GM23338 (cell line): ENCODE data around the gene MYO3B. TPM values are rescaled to one million over a fixed set of nuclear protein-coding genes. Genes with fewer than 3 reads are reported as not detected.

Source experiments
- ATAC-seq: fragments of 200-7000 bp; cut with Tn5 transposase; 3 replicates; pipeline ENCODE4 v1.9.1; 2020
- DNase-seq: peaks from one replicate; pipeline ENCODE4 v3.0.0-alpha.2; 2015; ENCODE audit warnings: low spot score
- H2AFZ ChIP-seq: fragments of 200-600 bp; sonication (generic); 2 replicates; pipeline ENCODE4 v1.8.0; 2016; ENCODE audit warnings: antibody characterized with exemption, mild to moderate bottlenecking, moderate library complexity
- H3F3A ChIP-seq: fragments of 200-600 bp; sonication (generic); replicated peaks from 2 replicates; pipeline ENCODE4 v1.8.0; 2017; ENCODE audit warnings: antibody characterized with exemption, mixed run types, low read depth
- H3K27ac ChIP-seq: fragments of 200-600 bp; sonication (generic); 2 replicates; pipeline ENCODE4 v1.6.1; 2016; ENCODE audit warnings: low read depth
- H3K27me3 ChIP-seq: fragments of 200-600 bp; sonication (generic); 2 replicates; pipeline ENCODE4 v1.8.0; 2016; ENCODE audit warnings: mild to moderate bottlenecking, mixed run types, moderate library complexity; ENCODE audit not compliant: insufficient read depth
- H3K36me3 ChIP-seq: fragments of 200-600 bp; sonication (generic); 2 replicates; pipeline ENCODE4 v1.8.0; 2016; ENCODE audit warnings: mild to moderate bottlenecking; ENCODE audit not compliant: insufficient read depth
- H3K4me1 ChIP-seq: fragments of 200-600 bp; sonication (generic); 2 replicates; pipeline ENCODE4 v1.8.0; 2016; ENCODE audit warnings: mild to moderate bottlenecking, moderate library complexity; ENCODE audit not compliant: insufficient read depth
- H3K4me2 ChIP-seq: fragments of 200-600 bp; sonication (generic); 2 replicates; pipeline ENCODE4 v1.7.1; 2017; ENCODE audit warnings: mixed run types
- H3K4me3 ChIP-seq: fragments of 200-600 bp; sonication (generic); 2 replicates; pipeline ENCODE4 v1.6.1; 2016; ENCODE audit warnings: mixed run types
- H3K79me2 ChIP-seq: fragments of 200-600 bp; sonication (generic); replicated peaks from 2 replicates; pipeline ENCODE4 v1.8.0; 2017; ENCODE audit warnings: mild to moderate bottlenecking; ENCODE audit not compliant: insufficient read depth
- H3K9me2 ChIP-seq: fragments of 200-600 bp; sonication (generic); 2 replicates; pipeline ENCODE4 v1.8.0; 2017; ENCODE audit not compliant: insufficient read depth
- H4K20me1 ChIP-seq: fragments of 200-600 bp; sonication (generic); replicated peaks from 2 replicates; pipeline ENCODE4 v1.8.0; 2017; ENCODE audit warnings: mild to moderate bottlenecking; ENCODE audit not compliant: insufficient read depth
- H3K27ac Mint-ChIP-seq: 2 replicates; pipeline ENCODE4 v1.8.0; 2020; ENCODE audit warnings: inconsistent platforms, mild to moderate bottlenecking, moderate library complexity, mixed read lengths
- H3K27me3 Mint-ChIP-seq: 3 replicates; pipeline ENCODE4 v1.8.0; 2022; ENCODE audit warnings: low read depth, mild to moderate bottlenecking, moderate library complexity, mixed read lengths, inconsistent platforms; ENCODE audit not compliant: insufficient read depth, poor library complexity
- H3K36me3 Mint-ChIP-seq: 3 replicates; pipeline ENCODE4 v1.8.0; 2021; ENCODE audit warnings: low read depth, mild to moderate bottlenecking, inconsistent platforms, moderate library complexity, mixed read lengths
- H3K4me1 Mint-ChIP-seq: 3 replicates; pipeline ENCODE4 v1.8.0; 2020; ENCODE audit warnings: mild to moderate bottlenecking, inconsistent platforms, mixed read lengths
- H3K4me3 Mint-ChIP-seq: 3 replicates; pipeline ENCODE4 v1.8.0; 2021; ENCODE audit warnings: moderate library complexity, mild to moderate bottlenecking, inconsistent platforms, mixed read lengths
- H3K9me3 Mint-ChIP-seq: 3 replicates; pipeline ENCODE4 v1.8.0; 2020; ENCODE audit warnings: moderate library complexity, mild to moderate bottlenecking, inconsistent platforms, mixed read lengths
- CREB1 ChIP-seq: fragments of 250-450 bp; sonication (Bioruptor Pico); IDR thresholded peaks from 2 replicates; pipeline ENCODE4 v1.5.0; 2020; ENCODE audit warnings: low read depth, mild to moderate bottlenecking, moderate library complexity
- CTCF ChIP-seq, 2 experiments: fragments of 200-600 bp in 1 of 2; sonication (generic) in 1 of 2; conservative IDR thresholded peaks; 2 replicates each; pipeline versions ENCODE4 v1.5.1 to v1.6.1; 2016 to 2017; ENCODE audit warnings: antibody characterized with exemption in 2 of 2, low read depth in 2 of 2, mild to moderate bottlenecking in 2 of 2, moderate library complexity in 1 of 2
- ETS1 ChIP-seq: IDR thresholded peaks from 2 replicates; pipeline ENCODE4 v1.6.1; 2016; ENCODE audit warnings: antibody characterized with exemption
- EZH2 ChIP-seq: fragments of 200-600 bp; sonication (generic); IDR thresholded peaks from one replicate; pipeline ENCODE4 v1.8.0; 2017; ENCODE audit warnings: antibody characterized with exemption, mild to moderate bottlenecking, low read depth; ENCODE audit not compliant: unreplicated experiment
- EZH2phosphoT487 ChIP-seq: fragments of 200-600 bp; sonication (generic); IDR thresholded peaks from one replicate; pipeline ENCODE4 v1.8.1; 2018; ENCODE audit warnings: antibody characterized with exemption; ENCODE audit not compliant: unreplicated experiment
- JUNB ChIP-seq: IDR thresholded peaks from one replicate; pipeline ENCODE4 v1.6.1; 2016; ENCODE audit warnings: antibody characterized with exemption; ENCODE audit not compliant: unreplicated experiment
- NANOG ChIP-seq: IDR thresholded peaks from 2 replicates; pipeline ENCODE4 v1.6.1; 2016; ENCODE audit warnings: antibody characterized with exemption, borderline replicate concordance
- POLR2AphosphoS5 ChIP-seq: IDR thresholded peaks from 2 replicates; pipeline ENCODE4 v1.6.1; 2016; ENCODE audit warnings: antibody characterized with exemption, low read depth
- STAT1 ChIP-seq: IDR thresholded peaks from one replicate; pipeline ENCODE4 v1.6.1; 2016; ENCODE audit warnings: antibody characterized with exemption; ENCODE audit not compliant: unreplicated experiment
- ZNF114 ChIP-seq: fragments of 250-450 bp; sonication (Bioruptor Pico); IDR thresholded peaks from 2 replicates; pipeline ENCODE4 v1.5.0; 2020; ENCODE audit warnings: mild to moderate bottlenecking, moderate library complexity
- polyA plus RNA-seq: library from polyadenylated mRNA; unstranded; fragments of >200 nt; fragmentation: Nextera tagmentation; extraction: Ambion mirVana; gene quantifications from 2 replicates; pipeline ENCODE4 v1.2.1, GENCODE V29; 2016
- total RNA-seq: library from RNA; depleted of rRNA; stranded (reverse); fragments of >200 nt; shearing (Covaris generic); gene quantifications from 2 replicates; pipeline ENCODE4 v1.2.3, GENCODE V29; 2014
- TF ChIP-seq, protein P1 (sequence below): IDR thresholded peaks from one replicate; pipeline ENCODE4 v1.6.1; 2018; ENCODE audit warnings: antibody characterized with exemption; ENCODE audit not compliant: unreplicated experiment

MYO3B gene
- total and polyA plus RNA-seq, 2 experiments from 2014 or later = 0.42 TPM; not detected in 1

DNA sequence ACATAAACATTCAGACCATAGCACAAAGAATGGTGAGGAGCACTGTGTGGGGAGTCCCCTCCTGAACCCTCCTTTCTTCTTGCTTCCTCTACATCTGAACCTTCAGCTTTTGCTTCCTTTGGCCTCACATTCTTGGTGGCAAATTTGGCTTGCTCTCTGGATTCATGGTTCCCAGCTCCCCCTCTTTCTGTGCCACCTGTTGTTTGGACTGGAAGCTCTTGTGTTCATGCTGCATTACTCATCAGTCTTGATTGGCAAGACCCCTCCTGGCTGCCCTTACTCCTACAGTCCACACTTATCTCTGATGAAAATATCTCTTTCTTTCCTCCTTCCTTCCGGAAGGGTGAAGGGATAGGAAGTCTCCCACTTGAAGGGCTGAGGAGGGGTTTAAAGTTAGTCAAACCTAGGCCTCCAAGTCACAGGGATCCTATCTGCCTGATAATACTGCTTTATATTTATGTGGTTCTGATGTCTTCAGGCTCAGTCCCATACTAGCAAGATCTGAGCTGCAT, 70.0 kb downstream of the MYO3B start (continued):
- TF ChIP-seq CREB1 (CRISPR knock-in tag) (no peak), NANOG (no peak), POLR2AphosphoS5 (no peak), EZH2 (no peak), ETS1 (no peak), JUNB (no peak), STAT1 (no peak), CTCF (conservative IDR thresholded peaks at IDR 0.05; ENCODE audit: low read depth in 2 of 2) (no peak), ZNF114 (CRISPR knock-in tag) (no peak), EZH2phosphoT487 (no peak)
- TF ChIP-seq, protein P1, sequence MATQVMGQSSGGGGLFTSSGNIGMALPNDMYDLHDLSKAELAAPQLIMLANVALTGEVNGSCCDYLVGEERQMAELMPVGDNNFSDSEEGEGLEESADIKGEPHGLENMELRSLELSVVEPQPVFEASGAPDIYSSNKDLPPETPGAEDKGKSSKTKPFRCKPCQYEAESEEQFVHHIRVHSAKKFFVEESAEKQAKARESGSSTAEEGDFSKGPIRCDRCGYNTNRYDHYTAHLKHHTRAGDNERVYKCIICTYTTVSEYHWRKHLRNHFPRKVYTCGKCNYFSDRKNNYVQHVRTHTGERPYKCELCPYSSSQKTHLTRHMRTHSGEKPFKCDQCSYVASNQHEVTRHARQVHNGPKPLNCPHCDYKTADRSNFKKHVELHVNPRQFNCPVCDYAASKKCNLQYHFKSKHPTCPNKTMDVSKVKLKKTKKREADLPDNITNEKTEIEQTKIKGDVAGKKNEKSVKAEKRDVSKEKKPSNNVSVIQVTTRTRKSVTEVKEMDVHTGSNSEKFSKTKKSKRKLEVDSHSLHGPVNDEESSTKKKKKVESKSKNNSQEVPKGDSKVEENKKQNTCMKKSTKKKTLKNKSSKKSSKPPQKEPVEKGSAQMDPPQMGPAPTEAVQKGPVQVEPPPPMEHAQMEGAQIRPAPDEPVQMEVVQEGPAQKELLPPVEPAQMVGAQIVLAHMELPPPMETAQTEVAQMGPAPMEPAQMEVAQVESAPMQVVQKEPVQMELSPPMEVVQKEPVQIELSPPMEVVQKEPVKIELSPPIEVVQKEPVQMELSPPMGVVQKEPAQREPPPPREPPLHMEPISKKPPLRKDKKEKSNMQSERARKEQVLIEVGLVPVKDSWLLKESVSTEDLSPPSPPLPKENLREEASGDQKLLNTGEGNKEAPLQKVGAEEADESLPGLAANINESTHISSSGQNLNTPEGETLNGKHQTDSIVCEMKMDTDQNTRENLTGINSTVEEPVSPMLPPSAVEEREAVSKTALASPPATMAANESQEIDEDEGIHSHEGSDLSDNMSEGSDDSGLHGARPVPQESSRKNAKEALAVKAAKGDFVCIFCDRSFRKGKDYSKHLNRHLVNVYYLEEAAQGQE = no peak

DNA sequence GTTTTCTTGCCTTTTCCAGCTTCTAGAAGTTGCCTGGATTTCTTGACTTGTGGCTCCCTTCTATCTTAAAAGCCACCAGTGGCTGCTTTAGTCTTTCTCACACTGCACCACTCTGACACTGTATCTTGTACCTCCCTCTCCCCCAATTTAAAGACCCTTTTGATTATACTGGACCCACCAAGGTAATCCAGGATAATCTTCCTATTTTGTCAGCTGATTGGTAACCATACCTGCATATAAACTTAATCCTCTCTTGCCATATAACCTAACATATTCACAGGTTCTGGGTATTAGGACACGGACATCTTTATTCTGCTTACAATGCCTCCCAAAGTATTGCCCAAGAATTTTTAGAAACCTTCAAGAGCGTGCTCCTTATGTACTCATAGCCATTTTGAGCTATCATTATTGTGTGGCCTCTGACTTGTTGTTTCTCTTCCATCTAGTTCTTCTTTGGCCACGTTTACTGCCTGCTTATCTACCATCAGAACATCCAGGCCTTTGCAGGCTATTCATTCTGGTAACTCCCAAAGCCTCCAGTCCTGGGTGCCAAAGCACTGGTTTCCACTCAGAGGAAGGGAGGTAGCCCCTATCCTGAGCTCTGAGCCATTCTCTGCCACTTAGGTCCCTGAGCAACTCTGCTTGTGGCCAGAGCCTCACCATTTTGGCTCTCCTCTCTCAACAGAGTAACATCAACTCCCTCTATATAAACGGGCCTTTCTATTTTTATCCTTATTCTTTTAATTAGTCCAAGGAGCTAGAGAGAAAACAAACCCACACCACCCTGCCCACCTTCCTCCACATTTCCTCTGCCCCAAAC, 70.8 kb downstream of the MYO3B start:
- Histone ChIP-seq H3K27me3 (no peaks in the 10 kb centered on the region), H2AFZ (no peak overlapping the region), H3K4me1 (no peaks in the 10 kb centered on the region), H4K20me1 (no peaks in the 10 kb centered on the region), H3K36me3 (no peaks in the 10 kb centered on the region), H3K79me2 (no peaks in the 10 kb centered on the region), H3F3A (no peaks in the 10 kb centered on the region), H3K9me2 (peaks cover 14% of the 10 kb centered on the region; the same call in 1 of the 2 replicates), H3K27ac (no peak overlapping the region), H3K4me2 (no peak overlapping the region), H3K4me3 (no peak overlapping the region)
- Mint-ChIP-seq H3K4me1 (no peaks in the 10 kb centered on the region), H3K27ac (no peak overlapping the region), H3K36me3 (no peaks in the 10 kb centered on the region; the same call in 2 of the 3 replicates), H3K27me3 (peaks cover 2% of the 10 kb centered on the region), H3K9me3 (no peaks in the 10 kb centered on the region), H3K4me3 (no peak overlapping the region)
- ATAC-seq (no peak), DNase-seq (no peak)
- TF ChIP-seq, protein P1 = no peak
